GM21447 (cell line): ENCODE results near the gene STAT5A.
A peak's percentile ranks its signal among the peaks of the same experiment; 100 is the strongest.
"Not testable (repeated sequence)": the region's sequence is repeated elsewhere in the genome, so short reads cannot be mapped to it uniquely, and the experiment has no call there.

Experiments used
- ATAC-seq: cut with Tn5 transposase; IDR thresholded peaks from one replicate; pipeline ENCODE4 v1.9.1; 2021; ENCODE audit not compliant: unreplicated experiment

The STAT5A gene

DNA sequence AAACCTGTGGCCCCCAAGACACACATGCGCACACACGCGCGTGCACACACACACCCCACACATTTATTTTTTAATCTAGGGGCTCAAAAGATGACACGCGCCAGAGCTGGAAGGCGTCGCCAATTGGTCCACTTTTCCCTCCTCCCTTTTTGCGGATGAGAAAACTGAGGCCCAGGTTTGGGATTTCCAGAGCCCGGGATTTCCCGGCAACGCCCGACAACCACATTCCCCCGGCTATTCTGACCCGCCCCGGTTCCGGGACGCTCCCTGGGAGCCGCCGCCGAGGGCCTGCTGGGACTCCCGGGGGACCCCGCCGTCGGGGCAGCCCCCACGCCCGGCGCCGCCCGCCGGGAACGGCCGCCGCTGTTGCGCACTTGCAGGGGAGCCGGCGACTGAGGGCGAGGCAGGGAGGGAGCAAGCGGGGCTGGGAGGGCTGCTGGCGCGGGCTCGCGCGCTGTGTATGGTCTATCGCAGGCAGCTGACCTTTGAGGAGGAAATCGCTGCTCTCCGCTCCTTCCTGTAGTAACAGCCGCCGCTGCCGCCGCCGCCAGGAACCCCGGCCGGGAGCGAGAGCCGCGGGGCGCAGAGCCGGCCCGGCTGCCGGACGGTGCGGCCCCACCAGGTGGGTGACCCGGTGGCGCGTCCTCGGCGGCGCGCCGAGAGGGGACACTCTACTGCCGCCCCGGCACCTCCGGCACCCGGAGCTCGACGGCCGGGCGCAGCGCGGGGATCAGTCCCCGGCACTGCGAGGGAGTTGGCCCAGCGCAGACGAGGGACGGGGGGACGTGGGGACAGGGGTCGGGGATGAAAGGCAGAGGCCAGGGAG is at the start of gene STAT5A:
STAT5A (plus strand) TSS at position 522 of the 826 bp plus-strand sequence. CDS start 914 bp downstream, outside the sequence.
- peak; percentile 44 for ATAC-seq

DNA sequence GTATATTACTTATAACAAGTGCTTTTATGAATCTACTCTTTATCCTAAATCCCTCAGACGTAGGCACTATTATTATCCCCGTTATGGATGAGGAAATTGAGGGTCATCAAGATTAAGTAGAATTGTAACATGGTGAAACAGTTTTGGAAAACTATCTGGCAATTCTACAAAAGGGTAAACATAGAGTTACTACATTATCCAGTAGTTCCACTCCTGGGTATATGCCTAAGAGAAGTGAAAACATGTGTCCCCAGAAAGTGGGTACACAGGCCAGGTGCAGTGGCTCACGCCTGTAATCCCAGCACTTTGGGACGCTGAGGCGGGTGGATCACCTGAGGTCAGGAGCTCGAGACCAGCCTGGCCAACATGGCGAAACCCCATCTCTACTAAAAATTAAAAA is 48.7 kb upstream of the STAT5A start:
- ATAC-seq: not testable (repeated sequence)

DNA sequence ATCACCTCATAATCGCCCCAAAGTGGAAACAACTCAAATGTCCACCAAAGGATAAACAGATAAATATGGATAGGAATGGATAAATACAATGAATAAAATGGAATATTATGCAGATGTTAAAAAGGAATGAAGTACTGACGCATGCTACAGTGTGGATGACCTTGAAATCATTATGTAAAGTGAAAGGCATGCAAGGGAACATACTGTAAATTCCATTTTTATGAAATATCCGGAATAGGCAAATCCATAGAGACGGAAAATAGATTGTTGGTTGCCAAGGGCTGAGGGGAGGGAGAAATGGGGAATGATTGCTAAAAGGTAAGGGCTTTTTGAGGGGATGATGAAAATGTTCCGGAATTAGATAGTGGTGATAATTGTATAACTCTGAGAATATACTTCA is 48.1 kb upstream of the STAT5A start:
- no peak for ATAC-seq

DNA sequence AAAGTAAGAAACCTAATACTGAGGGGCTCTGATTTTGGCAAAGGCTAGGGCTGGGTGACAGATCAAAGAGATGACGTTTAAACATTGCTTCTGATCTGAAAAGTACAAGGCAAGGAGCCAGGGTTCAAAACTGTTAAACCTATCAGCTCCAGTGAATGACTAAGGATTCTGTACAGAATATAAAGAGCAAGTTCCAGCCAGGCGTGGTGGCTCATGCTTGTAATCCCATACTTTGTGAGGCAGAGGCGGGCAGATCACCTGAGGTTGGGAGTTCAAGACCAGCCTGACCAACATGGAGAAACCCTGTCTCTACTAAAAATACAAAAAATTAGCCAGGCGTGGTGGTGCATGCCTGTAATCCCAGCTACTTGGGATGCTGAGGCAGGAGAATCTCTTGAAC is 47.4 kb upstream of the STAT5A start:
- ATAC-seq: not testable (repeated sequence)

DNA sequence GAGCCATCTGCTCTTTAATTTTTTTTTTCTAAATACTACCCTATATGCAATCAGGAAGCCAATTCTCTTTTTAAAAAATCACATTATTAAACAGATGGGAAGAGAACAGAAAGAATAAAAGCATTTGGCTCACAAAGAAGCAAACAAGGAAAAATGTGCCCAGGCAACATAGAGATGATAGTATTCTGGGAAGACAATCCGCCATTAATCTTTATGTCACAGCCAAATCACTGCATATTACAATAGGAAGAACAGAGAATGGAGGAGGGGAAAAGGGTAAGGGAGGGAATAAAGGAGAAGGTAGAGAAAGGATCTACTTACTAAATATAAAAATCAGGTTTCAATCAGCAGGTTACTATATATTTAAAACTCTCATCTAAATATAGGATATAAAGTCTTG is 46.4 kb upstream of the STAT5A start:
- ATAC-seq: no peak

DNA sequence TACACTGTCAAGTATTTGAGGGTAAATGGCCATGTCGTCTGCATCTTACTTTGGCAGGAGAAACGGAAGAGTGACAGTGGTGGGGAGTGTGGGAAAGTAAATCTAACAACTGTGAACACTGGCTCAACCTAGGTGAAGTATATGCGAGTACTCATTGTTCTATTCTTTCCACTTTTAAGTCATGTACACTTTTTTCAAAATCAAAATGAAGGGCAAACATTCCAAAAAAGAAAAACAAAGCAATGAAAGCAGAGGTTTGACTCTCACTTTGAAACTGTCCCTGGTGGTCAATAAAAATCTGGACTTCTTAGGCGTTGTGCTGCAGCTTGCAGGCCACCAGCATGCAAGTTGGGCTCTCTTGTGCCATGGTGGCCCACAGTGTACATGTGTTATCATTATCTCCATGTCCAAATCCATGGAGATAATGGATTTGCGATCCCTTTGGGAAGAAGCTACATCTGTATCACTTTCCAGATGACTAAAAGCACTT is 44.8 kb upstream of the STAT5A start:
- ATAC-seq: no peak

DNA sequence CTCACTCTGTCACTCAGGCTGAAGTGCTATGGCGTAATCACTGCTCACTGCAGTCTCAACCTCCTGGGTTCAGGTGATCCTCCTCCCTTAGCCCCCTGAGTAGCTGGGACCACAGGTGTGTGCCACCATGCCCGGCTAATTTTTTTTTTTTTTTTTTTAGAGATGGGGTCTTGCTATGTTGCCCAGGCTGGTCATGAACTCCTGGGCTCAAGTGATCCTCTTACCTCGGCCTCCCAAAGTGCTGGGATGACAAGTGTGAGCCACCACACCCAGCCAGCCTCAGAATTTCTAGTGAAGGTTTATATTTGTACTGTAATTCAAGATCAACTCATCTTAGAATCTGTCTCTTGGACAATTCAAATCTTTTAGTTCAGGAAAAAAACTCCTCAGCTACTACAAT is 44.2 kb upstream of the STAT5A start:
- ATAC-seq: not testable (repeated sequence)

DNA sequence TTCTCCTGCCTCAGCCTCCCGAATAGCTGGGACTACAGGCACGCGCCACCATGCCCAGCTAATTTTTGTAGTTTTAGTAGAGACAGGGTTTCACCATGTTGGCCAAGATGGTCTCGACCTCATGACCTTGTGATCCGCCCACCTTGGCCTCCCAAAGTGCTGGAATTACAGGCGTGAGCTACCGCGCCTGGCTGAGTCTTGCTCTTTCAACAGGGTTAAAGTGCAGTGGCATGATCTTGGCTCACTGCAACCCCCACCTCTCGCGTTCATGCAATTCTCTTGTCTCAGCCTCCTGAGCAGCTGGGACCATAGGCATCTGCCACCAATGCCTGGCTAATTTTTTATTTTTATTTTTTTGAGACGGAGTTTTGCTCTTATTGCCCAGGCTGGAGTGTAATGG is 43.1 kb upstream of the STAT5A start:
- not testable (repeated sequence) for ATAC-seq

DNA sequence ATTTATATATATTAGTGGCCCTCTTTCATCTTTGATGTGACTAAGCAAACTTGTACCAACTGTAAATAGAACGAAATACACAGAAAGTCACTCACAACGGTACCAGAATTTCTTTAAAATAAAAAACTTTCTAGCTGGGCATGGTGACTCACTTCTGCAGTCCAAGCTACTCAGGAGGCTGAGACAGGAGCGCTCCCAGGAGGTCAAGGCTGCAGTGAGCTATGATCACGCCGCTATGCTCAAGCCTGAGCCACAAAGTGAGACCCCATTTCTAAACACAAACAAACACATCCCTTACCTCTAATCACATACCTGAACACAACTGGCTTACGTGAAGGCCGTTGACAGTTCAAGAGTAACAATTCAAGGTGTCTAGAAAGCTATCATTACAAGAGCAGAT is 41.8 kb upstream of the STAT5A start:
- ATAC-seq: no peak

DNA sequence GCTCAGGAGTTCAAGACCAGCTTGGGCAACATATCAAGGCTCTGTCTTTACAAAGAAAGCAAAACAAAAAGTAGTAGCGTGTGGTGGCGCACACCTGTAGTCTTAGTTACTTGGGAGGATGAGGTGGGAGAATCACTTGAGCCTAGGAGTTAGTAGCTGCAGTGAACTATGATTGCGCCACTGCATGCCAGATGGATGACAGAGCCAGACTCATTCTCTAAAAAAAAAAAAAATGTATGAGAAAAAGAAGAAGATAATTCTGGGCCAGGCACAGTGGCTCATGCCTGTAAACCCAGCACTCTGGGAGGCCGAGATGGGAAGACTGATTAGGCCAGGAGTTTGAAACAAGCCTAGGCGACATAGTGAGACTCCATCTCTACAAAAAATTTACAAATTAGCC is 40.6 kb upstream of the STAT5A start:
- ATAC-seq: no peak

DNA sequence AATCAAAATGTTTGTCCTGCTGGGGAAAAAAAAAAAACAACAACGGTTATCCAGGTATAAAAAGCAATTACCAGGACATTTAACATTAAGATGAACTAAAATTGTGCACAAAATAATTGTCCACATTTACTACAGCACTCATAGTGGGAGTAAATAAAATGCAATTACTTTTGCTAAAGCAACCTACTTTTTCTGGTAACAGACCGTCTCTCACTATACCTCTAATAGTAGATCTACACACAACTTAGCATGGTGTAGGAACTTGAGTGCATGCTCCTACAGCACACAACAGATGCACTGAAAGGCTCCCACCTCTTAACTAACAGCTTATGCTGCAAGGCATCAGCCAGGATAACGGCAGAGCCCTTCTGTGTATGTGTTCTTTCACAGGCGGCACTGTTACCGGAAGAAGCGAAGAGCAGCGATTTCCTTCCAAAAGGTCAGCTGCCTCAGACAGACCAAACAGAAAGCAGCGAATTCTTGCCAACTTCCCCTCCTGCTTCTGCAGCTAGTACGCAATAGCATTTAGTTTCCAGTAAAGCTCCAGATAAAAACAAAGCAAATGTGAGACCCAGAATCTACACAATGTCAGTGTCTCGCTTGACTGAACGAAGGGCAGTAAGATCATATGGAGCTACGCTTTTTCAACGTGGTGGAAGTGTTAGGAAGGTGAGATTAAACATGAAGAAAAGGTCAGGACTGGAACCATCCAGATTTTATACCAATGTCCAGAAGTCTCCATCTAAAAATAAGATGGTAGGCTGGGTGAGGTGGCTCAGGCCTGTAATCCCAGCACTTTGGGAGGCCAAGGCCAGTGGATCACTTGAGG is 39.7 kb upstream of the STAT5A start:
- ATAC-seq: peak; percentile 86

DNA sequence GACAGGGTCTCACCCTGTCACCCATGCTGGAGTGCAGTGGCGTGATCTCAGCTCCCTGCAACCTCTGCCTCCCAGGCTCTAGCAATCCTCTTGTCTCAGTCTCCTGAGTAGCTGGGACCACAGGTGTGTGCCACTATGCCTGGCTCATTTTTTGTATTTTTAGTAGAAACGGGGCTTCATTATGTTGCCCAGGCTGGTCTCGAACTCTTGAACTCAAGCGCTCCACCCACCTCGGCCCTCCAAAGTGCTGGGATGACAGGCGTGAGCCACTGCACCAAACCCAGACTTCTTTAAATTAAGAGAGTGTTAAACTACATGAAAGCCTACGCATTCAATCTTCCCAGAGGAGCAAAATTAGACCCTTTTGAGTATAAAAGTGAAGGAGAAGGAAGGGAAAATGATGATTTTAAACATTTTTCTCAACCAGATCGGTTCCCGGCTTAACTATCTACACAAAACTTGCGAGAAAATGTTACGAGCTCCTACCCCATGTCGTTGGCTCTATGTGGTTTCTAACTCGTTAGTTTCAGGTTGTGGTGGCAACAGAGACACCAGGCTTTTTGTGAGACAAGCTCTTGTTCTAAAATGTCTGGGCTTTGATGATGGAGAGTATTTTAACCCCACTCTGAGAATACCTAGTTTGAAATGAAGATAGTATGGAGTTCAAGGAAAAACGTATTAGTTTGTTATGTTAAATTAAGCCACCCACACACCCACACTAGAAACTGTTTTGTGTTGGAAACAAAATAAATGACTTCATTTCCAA is 38.4 kb upstream of the STAT5A start:
- ATAC-seq: no peak

DNA sequence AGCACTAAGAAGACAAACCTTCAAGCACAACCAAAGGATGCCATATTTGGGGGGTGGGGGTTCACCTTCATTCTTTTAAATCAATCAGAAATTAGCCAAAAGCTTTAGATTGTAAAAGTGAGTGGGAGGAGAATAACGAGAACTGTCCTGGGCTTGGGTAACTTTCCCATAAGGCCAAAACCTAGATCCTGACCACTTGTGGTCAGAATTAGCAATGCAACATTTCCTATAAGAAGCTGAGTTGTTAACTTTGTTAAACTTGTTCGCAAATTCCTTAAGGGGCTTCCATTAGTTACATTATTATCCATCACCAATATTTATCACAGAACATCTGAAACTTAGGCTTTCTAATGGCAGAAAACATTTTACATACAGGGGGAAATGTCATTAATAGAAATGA is 37.2 kb upstream of the STAT5A start:
- no peak for ATAC-seq

DNA sequence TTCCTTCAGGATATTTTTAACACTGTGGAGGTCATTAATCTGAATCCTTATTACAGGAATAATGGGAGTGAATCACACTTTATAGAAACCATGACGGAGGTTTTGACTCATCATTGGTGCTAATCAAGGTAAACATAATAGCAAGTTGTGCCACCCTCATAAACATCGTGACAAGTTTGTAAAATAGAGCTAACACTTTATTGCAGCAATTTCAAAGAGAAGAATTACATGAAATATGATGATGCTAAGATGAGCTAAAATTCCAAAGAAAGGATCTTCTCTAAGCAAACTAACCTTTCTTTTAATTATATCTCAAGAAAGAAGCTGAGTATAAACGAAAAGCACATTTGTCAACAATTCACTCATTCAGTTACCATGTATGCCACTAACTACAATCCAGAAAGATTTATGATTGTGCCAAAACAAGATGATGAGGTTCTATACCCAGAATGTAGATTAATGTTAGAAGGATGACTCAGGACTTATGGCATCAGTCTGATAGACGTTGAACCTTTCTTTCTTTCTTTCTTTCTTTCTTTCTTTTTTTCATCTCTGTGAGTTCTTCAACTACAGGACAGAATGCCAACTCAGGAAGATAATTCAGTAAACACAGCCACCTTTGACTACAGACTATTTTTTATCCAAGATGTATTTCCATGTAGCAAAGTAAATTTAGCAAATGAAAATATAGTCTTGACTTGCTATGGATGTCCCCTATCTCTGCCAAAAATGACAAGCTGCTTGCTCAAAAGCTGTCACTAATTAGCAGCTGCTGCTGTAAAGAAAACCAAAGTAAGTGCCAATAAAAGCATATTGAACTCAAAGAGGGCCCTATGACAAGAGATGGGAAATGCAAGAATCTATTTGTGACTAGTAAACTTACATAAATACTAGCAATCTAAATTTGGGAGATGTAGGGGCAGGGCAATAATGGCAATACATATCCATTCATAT is 35.4 kb upstream of the STAT5A start:
- ATAC-seq: no peak

DNA sequence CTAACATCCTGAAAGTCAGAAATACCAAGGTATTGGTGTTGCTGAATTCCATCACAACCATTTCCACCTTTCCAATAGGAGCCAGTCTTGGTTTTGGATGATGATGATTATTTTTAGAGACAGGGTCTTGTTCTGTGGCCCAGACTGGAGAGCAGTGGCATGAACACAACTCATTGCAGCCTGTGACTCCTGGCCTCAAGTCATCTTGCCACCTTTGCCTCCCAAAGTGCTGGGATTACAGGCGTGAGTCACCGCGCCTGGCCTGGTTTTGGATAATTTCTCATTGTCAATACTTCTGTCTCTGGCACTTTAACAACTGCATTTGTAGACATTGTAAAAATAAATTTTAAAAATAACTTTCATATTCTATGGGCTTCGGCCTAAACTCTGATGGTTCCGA is 34.7 kb upstream of the STAT5A start:
- ATAC-seq: no peak

DNA sequence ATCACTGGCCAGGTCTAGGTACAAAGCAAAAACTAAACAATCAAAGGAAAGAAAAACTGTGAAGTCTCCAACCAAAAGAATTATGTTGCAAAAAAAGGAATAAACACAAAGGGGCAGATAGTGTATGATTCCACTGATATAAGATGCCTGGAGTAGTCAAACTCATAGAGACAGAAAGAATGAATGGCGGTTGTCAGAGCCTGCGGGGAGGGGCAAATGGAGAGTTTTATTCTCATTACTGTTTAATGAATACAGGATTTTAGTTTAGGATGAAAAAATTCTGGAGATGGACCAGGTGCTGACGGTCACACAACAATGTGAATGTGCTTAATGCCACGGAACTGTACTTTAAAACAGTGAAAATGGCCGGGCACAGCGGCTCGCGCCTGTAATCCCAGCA is 32.9 kb upstream of the STAT5A start:
- ATAC-seq: no peak

DNA sequence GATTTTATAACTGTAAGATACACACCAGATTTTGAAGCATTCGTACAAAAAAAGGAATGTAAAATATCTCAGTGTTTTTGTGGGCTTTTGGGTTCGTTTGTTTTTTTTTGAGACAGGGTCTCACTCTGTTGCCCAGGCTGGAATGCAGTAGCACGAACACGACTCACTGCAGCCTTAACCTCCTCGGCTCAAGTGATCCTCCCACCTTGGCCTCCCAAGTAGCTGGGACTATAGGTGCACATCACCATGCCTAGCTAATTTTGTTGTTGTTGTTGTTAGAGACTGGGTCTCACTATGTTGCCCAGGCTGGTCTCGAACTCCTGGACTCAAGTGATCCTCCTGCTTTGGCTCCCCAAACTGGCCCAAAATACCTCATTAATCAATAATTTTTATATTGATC is 28.0 kb upstream of the STAT5A start:
- no peak for ATAC-seq

DNA sequence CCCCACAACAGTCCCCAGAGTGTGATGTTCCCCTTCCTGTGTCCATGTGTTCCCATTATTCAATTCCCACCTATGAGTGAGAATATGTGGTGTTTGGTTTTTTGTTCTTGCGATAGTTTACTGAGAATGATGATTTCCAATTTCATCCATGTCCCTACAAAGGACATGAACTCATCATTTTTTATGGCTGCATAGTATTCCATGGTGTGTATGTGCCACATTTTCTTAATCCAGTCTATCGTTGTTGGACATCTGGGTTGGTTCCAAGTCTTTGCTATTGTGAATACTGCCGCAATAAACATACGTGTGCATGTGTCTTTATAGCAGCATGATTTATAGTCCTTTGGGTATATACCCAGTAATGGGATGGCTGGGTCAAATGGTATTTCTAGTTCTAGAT is 23.9 kb upstream of the STAT5A start:
- ATAC-seq: not testable (repeated sequence)

DNA sequence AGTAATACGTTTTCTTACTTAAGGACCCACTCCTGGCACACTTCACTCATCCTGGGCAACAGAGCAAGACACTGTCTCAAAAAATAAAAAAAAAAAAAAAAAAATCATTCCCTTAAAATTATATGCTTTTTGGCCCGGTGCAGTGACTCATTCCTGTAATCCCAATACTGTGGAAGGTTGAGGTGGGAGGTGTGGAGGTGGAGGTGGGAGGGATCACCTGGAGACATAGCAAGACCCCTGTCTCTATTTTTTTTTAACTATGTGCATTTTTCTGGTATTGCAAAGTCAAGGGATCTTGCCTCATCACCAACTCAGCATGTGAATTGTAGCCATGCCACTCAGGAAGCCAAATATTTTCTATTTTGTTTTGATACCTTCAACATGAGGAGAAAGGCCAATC is 21.8 kb upstream of the STAT5A start:
- ATAC-seq: no peak
